ENCODE results near the gene IQGAP1.

Gene IQGAP1, protein sequence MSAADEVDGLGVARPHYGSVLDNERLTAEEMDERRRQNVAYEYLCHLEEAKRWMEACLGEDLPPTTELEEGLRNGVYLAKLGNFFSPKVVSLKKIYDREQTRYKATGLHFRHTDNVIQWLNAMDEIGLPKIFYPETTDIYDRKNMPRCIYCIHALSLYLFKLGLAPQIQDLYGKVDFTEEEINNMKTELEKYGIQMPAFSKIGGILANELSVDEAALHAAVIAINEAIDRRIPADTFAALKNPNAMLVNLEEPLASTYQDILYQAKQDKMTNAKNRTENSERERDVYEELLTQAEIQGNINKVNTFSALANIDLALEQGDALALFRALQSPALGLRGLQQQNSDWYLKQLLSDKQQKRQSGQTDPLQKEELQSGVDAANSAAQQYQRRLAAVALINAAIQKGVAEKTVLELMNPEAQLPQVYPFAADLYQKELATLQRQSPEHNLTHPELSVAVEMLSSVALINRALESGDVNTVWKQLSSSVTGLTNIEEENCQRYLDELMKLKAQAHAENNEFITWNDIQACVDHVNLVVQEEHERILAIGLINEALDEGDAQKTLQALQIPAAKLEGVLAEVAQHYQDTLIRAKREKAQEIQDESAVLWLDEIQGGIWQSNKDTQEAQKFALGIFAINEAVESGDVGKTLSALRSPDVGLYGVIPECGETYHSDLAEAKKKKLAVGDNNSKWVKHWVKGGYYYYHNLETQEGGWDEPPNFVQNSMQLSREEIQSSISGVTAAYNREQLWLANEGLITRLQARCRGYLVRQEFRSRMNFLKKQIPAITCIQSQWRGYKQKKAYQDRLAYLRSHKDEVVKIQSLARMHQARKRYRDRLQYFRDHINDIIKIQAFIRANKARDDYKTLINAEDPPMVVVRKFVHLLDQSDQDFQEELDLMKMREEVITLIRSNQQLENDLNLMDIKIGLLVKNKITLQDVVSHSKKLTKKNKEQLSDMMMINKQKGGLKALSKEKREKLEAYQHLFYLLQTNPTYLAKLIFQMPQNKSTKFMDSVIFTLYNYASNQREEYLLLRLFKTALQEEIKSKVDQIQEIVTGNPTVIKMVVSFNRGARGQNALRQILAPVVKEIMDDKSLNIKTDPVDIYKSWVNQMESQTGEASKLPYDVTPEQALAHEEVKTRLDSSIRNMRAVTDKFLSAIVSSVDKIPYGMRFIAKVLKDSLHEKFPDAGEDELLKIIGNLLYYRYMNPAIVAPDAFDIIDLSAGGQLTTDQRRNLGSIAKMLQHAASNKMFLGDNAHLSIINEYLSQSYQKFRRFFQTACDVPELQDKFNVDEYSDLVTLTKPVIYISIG (N-terminal part only)

DNA sequence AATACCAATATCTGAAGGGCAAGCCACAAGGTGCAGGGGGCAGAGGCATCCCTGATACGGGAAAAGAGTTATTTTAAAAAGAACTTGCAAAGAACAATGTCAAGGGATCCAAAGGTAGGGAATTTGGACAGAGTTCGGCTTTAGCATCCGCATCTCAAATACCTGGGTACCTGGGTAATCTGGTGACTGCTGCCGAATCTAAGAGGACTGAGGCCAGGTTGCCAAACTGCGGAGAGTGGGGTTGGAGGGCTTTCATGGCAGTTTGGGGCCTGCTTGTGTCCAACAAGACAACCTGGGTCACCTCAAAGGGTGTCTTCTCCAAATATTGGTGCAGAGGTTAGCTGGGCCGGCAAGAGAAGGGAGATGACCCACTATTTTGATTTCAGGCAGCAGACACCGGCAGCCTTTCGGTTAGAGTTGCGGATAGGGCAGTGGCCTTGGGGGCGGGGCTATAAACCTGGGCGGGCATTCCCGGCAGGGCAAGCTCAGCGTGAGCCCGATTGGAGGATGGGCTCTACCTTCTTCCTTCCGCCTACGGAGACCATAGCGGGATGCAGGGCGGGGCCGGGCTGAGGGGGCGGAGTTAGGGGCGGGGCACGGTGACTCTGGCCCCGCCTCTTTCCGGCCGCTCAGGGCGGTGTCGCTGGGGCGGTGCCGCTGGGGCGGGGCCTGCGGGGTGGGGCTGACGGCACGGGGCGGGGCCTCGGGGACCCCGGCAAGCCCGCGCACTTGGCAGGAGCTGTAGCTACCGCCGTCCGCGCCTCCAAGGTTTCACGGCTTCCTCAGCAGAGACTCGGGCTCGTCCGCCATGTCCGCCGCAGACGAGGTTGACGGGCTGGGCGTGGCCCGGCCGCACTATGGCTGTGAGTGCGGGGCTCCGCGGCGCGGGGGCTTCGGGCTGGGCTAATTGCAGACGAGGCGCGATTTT is at the start of gene IQGAP1:
TSS of gene IQGAP1 (plus strand) at position 709 of the 928 bp plus-strand sequence. CDS start at position 809, 100 bp downstream.
- CTCF ChIA-PET, result interaction anchor here (0.9 to 1.1 kb wide), 2 partner anchors 86 to 94 kb away, joined by 5 to 8 read pairs; no protein-coding TSS in a partner anchor
- DNase-seq (ENCODE audit: extremely low spot score), result peak; percentile 100
- POLR2A ChIA-PET, result interaction anchor here (0.6 to 2.2 kb wide), 24 partner anchors 9 to 138 kb away, joined by 3 to 36 read pairs (median 5); partner anchors contain the start of genes NGRN, TTLL13 and ZNF774
- TF ChIP-seq, protein P1, sequence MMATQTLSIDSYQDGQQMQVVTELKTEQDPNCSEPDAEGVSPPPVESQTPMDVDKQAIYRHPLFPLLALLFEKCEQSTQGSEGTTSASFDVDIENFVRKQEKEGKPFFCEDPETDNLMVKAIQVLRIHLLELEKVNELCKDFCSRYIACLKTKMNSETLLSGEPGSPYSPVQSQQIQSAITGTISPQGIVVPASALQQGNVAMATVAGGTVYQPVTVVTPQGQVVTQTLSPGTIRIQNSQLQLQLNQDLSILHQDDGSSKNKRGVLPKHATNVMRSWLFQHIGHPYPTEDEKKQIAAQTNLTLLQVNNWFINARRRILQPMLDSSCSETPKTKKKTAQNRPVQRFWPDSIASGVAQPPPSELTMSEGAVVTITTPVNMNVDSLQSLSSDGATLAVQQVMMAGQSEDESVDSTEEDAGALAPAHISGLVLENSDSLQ (IDR thresholded peaks at IDR 0.05), result no peak
- no peak for TF ChIP-seq CTBP1 (IDR thresholded peaks at IDR 0.05; ENCODE audit: borderline replicate concordance)
- TF ChIP-seq ZNF384 (IDR thresholded peaks at IDR 0.05), result no peak
- TF ChIP-seq L3MBTL2 (conservative IDR thresholded peaks at IDR 0.05), result peak; percentile 41
- no peak for TF ChIP-seq FOXK2 (IDR thresholded peaks at IDR 0.05)
- no peak for TF ChIP-seq FOXM1 (IDR thresholded peaks at IDR 0.05; ENCODE audit: borderline replicate concordance)
- no peak for TF ChIP-seq TARDBP (IDR thresholded peaks at IDR 0.05)
- TF ChIP-seq FOXA1 (IDR thresholded peaks at IDR 0.05), result no peak

DNA sequence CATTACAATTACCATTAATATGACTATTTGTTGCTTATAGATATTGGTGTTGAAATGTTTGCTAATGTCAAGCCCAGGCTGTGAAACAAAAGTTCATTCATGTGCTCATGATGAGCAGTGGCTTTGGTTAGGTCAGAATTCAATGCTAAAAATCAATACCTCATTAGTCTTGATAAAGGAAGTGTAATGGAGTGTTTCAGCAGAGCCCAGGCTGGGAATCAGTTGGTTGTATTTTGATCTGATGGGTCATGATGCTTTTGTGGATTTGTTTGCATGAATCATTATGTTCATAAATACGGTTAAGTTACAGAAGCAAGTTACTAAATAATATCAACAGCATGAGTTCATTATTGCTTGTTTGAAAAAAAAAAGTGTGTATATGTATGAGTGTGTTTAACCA is 49.5 kb upstream of the IQGAP1 start:
- ChIA-PET CTCF (no interaction called here), POLR2A (no interaction called here)
- TF ChIP-seq, protein P1 (IDR thresholded peaks at IDR 0.05), result no peak
- no peak for TF ChIP-seq SUZ12 (IDR thresholded peaks at IDR 0.05)
- no peak for TF ChIP-seq ARNT (IDR thresholded peaks at IDR 0.05)
- TF ChIP-seq NFRKB (IDR thresholded peaks at IDR 0.05), result no peak
- TF ChIP-seq ZNF384 (IDR thresholded peaks at IDR 0.05), result no peak
- TF ChIP-seq CTBP1 (IDR thresholded peaks at IDR 0.05; ENCODE audit: borderline replicate concordance), result no peak
- TF ChIP-seq FOXK2 (IDR thresholded peaks at IDR 0.05), result no peak
- TF ChIP-seq HDGF (IDR thresholded peaks at IDR 0.05; ENCODE audit: borderline replicate concordance), result no peak
- DNase-seq (ENCODE audit: extremely low spot score), result no peak

DNA sequence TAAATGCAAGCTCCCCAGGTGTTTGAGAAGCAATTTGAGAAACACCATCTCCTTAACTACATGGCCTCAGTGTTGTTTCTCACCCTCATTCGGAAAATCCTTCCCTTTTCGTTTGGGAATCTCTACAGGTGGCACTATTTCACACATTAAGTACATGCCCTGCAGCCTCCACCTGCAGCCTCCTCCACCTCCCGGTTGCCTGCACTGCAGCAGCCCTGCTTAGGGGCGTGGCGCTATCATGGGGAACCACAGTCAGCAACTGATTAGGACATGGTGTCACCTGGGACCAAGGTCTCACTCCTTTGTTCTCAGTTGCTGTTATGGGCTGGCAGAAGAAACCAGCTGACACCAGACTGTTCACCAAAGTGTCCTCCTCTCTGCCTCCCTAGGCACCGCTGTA is 47.7 kb upstream of the IQGAP1 start:
- DNase-seq (ENCODE audit: extremely low spot score), result no peak
- ChIA-PET POLR2A (no interaction called here), CTCF (interaction anchor here (0.6 kb wide), 1 partner anchor 45 kb away, joined by 3 read pairs; no protein-coding TSS in a partner anchor)
- TF ChIP-seq ARNT (IDR thresholded peaks at IDR 0.05), result no peak

DNA sequence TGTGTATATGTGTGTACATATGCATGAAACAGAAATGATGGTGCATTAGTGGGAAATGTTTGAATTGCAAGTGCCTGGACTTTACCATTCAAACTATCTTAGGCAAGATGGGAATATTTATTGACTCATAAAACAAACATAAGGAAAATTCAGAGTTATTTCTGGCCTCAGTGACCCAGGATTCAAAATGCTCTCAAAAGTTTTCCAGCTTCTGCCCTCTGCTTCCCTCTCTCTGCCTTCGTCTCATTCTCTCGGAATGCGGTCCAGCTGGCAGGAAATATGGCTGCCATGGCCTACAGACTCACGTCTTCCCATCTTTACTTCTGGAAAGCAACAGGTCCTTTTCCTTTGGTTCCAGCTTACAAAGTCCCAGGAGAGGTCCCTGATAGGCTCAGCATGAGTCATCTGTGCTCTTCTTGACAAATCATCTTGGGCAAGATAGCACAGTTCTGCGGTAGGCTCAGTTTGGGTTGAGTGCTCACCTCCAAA is 44.7 kb upstream of the IQGAP1 start:
- no peak for DNase-seq (ENCODE audit: extremely low spot score)
- TF ChIP-seq HDGF (IDR thresholded peaks at IDR 0.05; ENCODE audit: borderline replicate concordance) (no peak), BHLHE40 (IDR thresholded peaks at IDR 0.05; ENCODE audit: borderline replicate concordance) (no peak), CTBP1 (IDR thresholded peaks at IDR 0.05; ENCODE audit: borderline replicate concordance) (no peak), SP1 (IDR thresholded peaks at IDR 0.05) (no peak), FOXK2 (IDR thresholded peaks at IDR 0.05) (no peak), TARDBP (IDR thresholded peaks at IDR 0.05) (no peak), ARNT (IDR thresholded peaks at IDR 0.05) (no peak), LEF1 (IDR thresholded peaks at IDR 0.05; ENCODE audit: borderline replicate concordance) (no peak), NFRKB (IDR thresholded peaks at IDR 0.05) (no peak), L3MBTL2 (conservative IDR thresholded peaks at IDR 0.05) (no peak), ZNF384 (IDR thresholded peaks at IDR 0.05) (no peak), SUZ12 (IDR thresholded peaks at IDR 0.05) (no peak), FOXA1 (IDR thresholded peaks at IDR 0.05) (no peak), FOXM1 (IDR thresholded peaks at IDR 0.05; ENCODE audit: borderline replicate concordance) (no peak), ELF4 (IDR thresholded peaks at IDR 0.05) (no peak)
- TF ChIP-seq, protein P1 (IDR thresholded peaks at IDR 0.05), result no peak
- ChIA-PET POLR2A (interaction anchor here (1.9 kb wide), 1 partner anchor 8 kb away, joined by 4 read pairs; no protein-coding TSS in a partner anchor), CTCF (interaction anchor here (1.3 kb wide), 1 partner anchor 19 kb away, joined by 3 read pairs; no protein-coding TSS in a partner anchor)

Measured in HEK293T (cell line).